IMR-90 (cell line): ENCODE results near the gene DHX38.

ENCODE experiments used
- MAFK ChIP-seq: IDR thresholded peaks from 2 replicates; pipeline ENCODE4 v1.6.1; 2012; ENCODE audit warnings: low read depth, low read length, improper control_type of control experiment
- POLR2A ChIP-seq: IDR thresholded peaks from 2 replicates; pipeline ENCODE4 v1.6.1; 2012; ENCODE audit warnings: mild to moderate bottlenecking, low read depth, low read length
- RCOR1 ChIP-seq: IDR thresholded peaks from 2 replicates; pipeline ENCODE4 v1.6.1; 2012; ENCODE audit warnings: mild to moderate bottlenecking, low read length, improper control_type of control experiment; ENCODE audit not compliant: insufficient replicate concordance
- RFX5 ChIP-seq: IDR thresholded peaks from 2 replicates; pipeline ENCODE4 v1.8.0; 2012; ENCODE audit warnings: low read depth, mild to moderate bottlenecking, low read length, moderate library complexity
- TF ChIP-seq, protein P1 (sequence below): conservative IDR thresholded peaks from 2 replicates; pipeline ENCODE4 v1.5.1; 2012; ENCODE audit warnings: mild to moderate bottlenecking, low read depth, low read length, improper control_type of control experiment

DNA sequence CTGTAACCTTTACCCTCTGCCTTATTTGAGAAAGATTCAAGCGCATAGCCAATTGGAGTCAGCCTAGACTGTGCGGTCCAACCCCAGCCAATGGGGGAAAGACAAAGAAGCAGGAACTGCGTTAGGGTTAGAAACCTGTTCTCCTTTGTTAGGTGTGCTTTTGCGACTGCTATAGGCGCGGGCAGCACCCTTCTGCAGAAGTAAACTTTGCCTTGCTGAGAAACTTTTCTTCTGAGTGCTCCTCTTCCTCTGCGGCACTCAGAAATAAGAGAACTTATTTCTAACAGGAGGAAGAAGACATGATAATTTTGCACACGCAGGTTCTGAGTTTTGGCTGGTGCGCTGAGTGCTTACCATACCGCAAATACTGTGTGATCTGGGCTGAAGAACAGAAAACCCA lies 9.2 kb upstream of the DHX38 start:
- TF ChIP-seq POLR2A (no peak), MAFK (no peak), RFX5 (no peak), RCOR1 (no peak)
- TF ChIP-seq, protein P1, sequence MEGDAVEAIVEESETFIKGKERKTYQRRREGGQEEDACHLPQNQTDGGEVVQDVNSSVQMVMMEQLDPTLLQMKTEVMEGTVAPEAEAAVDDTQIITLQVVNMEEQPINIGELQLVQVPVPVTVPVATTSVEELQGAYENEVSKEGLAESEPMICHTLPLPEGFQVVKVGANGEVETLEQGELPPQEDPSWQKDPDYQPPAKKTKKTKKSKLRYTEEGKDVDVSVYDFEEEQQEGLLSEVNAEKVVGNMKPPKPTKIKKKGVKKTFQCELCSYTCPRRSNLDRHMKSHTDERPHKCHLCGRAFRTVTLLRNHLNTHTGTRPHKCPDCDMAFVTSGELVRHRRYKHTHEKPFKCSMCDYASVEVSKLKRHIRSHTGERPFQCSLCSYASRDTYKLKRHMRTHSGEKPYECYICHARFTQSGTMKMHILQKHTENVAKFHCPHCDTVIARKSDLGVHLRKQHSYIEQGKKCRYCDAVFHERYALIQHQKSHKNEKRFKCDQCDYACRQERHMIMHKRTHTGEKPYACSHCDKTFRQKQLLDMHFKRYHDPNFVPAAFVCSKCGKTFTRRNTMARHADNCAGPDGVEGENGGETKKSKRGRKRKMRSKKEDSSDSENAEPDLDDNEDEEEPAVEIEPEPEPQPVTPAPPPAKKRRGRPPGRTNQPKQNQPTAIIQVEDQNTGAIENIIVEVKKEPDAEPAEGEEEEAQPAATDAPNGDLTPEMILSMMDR = no peak
